ENCODE data around the gene PSAP. TPM values are rescaled to one million over a fixed set of nuclear protein-coding genes. Genes with fewer than 3 reads are reported as not detected.

The PSAP gene
- total and polyA plus RNA-seq, 4 donors = 255 to 671 (median 472) TPM

- Histone ChIP-seq H3K36me3 (ENCODE audit: control insufficient read depth in 4 of 4, insufficient read depth in 3 of 4, low read depth in 1 of 4, low read length in 3 of 4) (no peaks in the 10 kb centered on the region), H3K27ac (ENCODE audit: low read depth in 1 of 2, low read length in 2 of 2) (no peak overlapping the region), H3K9ac (ENCODE audit: low read depth in 1 of 2, low read length in 2 of 2) (no peak overlapping the region), H3K9me3 (ENCODE audit: control insufficient read depth in 4 of 4, low read length in 3 of 4) (no peaks in the 10 kb centered on the region), H3K4me3 (ENCODE audit: low read depth in 1 of 3, low read length in 3 of 3) (no peak overlapping the region), H3K4me1 (ENCODE audit: control insufficient read depth in 4 of 4, insufficient read depth in 4 of 4, low read length in 3 of 4) (peaks cover 0 to 8% (median 3%) of the 10 kb centered on the region in 4 donors), H3K27me3 (ENCODE audit: control insufficient read depth in 4 of 4, insufficient read depth in 4 of 4, low read length in 3 of 4) (no peaks in the 10 kb centered on the region)
- DNase-seq (ENCODE audit: low spot score) = no peak
- TF ChIP-seq TAF1 (conservative IDR thresholded peaks at IDR 0.05) (no peak), NR2F2 (IDR thresholded peaks at IDR 0.05) (no peak), CTCF (IDR thresholded peaks at IDR 0.05; ENCODE audit: low read depth, low read length, missing input control) (no peak), SP1 (IDR thresholded peaks at IDR 0.05) (no peak), RXRA (IDR thresholded peaks at IDR 0.05) (no peak), HNF4A (conservative IDR thresholded peaks at IDR 0.05) (no peak), EGR1 (IDR thresholded peaks at IDR 0.05; ENCODE audit: low read depth in 2 of 2) (no peak), FOXA2 (IDR thresholded peaks at IDR 0.05) (no peak), YY1 (IDR thresholded peaks at IDR 0.05) (no peak), REST (IDR thresholded peaks at IDR 0.05) (no peak), MAX (IDR thresholded peaks at IDR 0.05) (no peak), ATF3 (IDR thresholded peaks at IDR 0.05) (no peak), ZBTB33 (IDR thresholded peaks at IDR 0.05) (no peak)
- WGBS = 92% methylated on average over 10 of the region's 10 CpGs
Observed at GRCh38 chr10:71799112-71799511, 51.9 kb downstream of the PSAP start.

- 92% methylated on average over 6 of the region's 6 CpGs for whole genome bisulfite sequencing
- Histone ChIP-seq H3K9ac (ENCODE audit: low read depth in 1 of 2, low read length in 2 of 2) (no peak overlapping the region), H3K27me3 (ENCODE audit: control insufficient read depth in 4 of 4, insufficient read depth in 4 of 4, low read length in 3 of 4) (no peaks in the 10 kb centered on the region), H3K36me3 (ENCODE audit: control insufficient read depth in 4 of 4, insufficient read depth in 3 of 4, low read depth in 1 of 4, low read length in 3 of 4) (no peaks in the 10 kb centered on the region), H3K9me3 (ENCODE audit: control insufficient read depth in 4 of 4, low read length in 3 of 4) (no peaks in the 10 kb centered on the region), H3K27ac (ENCODE audit: low read depth in 1 of 2, low read length in 2 of 2) (no peak overlapping the region), H3K4me1 (ENCODE audit: control insufficient read depth in 4 of 4, insufficient read depth in 4 of 4, low read length in 3 of 4) (peaks cover 0 to 8% (median 3%) of the 10 kb centered on the region in 4 donors), H3K4me3 (ENCODE audit: low read depth in 1 of 3, low read length in 3 of 3) (no peak overlapping the region)
- no peak for DNase-seq (ENCODE audit: low spot score)
- TF ChIP-seq ZBTB33 (IDR thresholded peaks at IDR 0.05) (no peak), FOXA2 (IDR thresholded peaks at IDR 0.05) (no peak), YY1 (IDR thresholded peaks at IDR 0.05) (no peak), EGR1 (IDR thresholded peaks at IDR 0.05; ENCODE audit: low read depth in 2 of 2) (no peak), CTCF (IDR thresholded peaks at IDR 0.05; ENCODE audit: low read depth, low read length, missing input control) (no peak), NR2F2 (IDR thresholded peaks at IDR 0.05) (no peak), HNF4G (IDR thresholded peaks at IDR 0.05) (no peak), TAF1 (conservative IDR thresholded peaks at IDR 0.05) (no peak), RAD21 (IDR thresholded peaks at IDR 0.05) (no peak), JUND (IDR thresholded peaks at IDR 0.05) (no peak), ATF3 (IDR thresholded peaks at IDR 0.05) (no peak), RXRA (IDR thresholded peaks at IDR 0.05) (no peak)
Observed at GRCh38 chr10:71798308-71798624, 52.8 kb downstream of the PSAP start.

Data from liver (tissue), 9 donors.